CD14-positive monocyte (primary cell): ENCODE measurements around the gene SYNE2. TPM values are rescaled to one million over a fixed set of nuclear protein-coding genes. Genes with fewer than 3 reads are reported as not detected.

ENCODE experiments used
- DNase-seq, 3 donors: peaks; one replicate each; pipeline ENCODE4 v3.0.0-alpha.2; 2011 to 2022
- H2AFZ ChIP-seq: 2 replicates; pipeline ENCODE4 v1.6.0; 2012; ENCODE audit warnings: mild to moderate bottlenecking, low read depth, low read length, inconsistent platforms; ENCODE audit not compliant: insufficient read depth, poor library complexity, severe bottlenecking
- H3K27ac ChIP-seq, 2 donors: 1 replicate in 1 of 2; 2 replicates in 1 of 2; pipeline ENCODE4 v1.5.1; 2012 to 2013; ENCODE audit warnings: low read length in 2 of 2, control low read depth in 1 of 2, inconsistent platforms in 1 of 2, low read depth in 1 of 2, mild to moderate bottlenecking in 1 of 2
- H3K27me3 ChIP-seq, 2 donors: one replicate each; pipeline versions ENCODE4 v1.6.0 to v1.6.1; 2011 to 2013; ENCODE audit warnings: low read length in 2 of 2; ENCODE audit not compliant: control insufficient read depth in 2 of 2, insufficient read depth in 2 of 2
- H3K36me3 ChIP-seq, 2 donors: replicated peaks in 1 of 2; 1 replicate in 1 of 2; 2 replicates in 1 of 2; pipeline versions ENCODE4 v1.5.1 to v1.6.1; 2012 to 2013; ENCODE audit warnings: low read length in 2 of 2, control low read depth in 1 of 2, inconsistent platforms in 1 of 2, mild to moderate bottlenecking in 1 of 2; ENCODE audit not compliant: insufficient read depth in 2 of 2, control insufficient read depth in 1 of 2
- H3K4me1 ChIP-seq, 2 donors: 1 replicate in 1 of 2; 2 replicates in 1 of 2; pipeline versions ENCODE4 v1.5.1 to v1.6.1; 2012 to 2013; ENCODE audit warnings: low read length in 2 of 2, control low read depth in 1 of 2, inconsistent platforms in 1 of 2, mild to moderate bottlenecking in 1 of 2, moderate library complexity in 1 of 2; ENCODE audit not compliant: insufficient read depth in 2 of 2, control insufficient read depth in 1 of 2
- H3K4me2 ChIP-seq: replicated peaks from 2 replicates; pipeline ENCODE3; 2012; ENCODE audit warnings: low read length, moderate library complexity, mild to moderate bottlenecking; ENCODE audit not compliant: poor library complexity, severe bottlenecking; ENCODE audit errors: extremely low read depth
- H3K4me3 ChIP-seq, 3 experiments: fragments of 200-600 bp in 1 of 3; sonication (generic) in 1 of 3; replicated peaks in 1 of 3; 1 replicate in 2 of 3; 2 replicates in 1 of 3; pipeline ENCODE4 v1.5.1; 2011 to 2013; ENCODE audit warnings: low read length in 3 of 3, mild to moderate bottlenecking in 3 of 3, control low read depth in 2 of 3, low read depth in 2 of 3, inconsistent platforms in 1 of 3, moderate library complexity in 1 of 3
- H3K79me2 ChIP-seq: 2 replicates; pipeline ENCODE4 v1.6.0; 2012; ENCODE audit warnings: mild to moderate bottlenecking, control low read depth, inconsistent platforms, low read length, moderate library complexity; ENCODE audit not compliant: insufficient read depth
- H3K9ac ChIP-seq: 2 replicates; pipeline ENCODE4 v1.6.0; 2017; ENCODE audit warnings: low read length, mild to moderate bottlenecking; ENCODE audit not compliant: insufficient read depth, poor library complexity, severe bottlenecking
- H3K9me3 ChIP-seq, 2 donors: replicated peaks in 1 of 2; 1 replicate in 1 of 2; 2 replicates in 1 of 2; pipeline versions ENCODE4 v1.5.1 to v1.6.1; 2012 to 2013; ENCODE audit warnings: low read length in 2 of 2, control low read depth in 1 of 2; ENCODE audit not compliant: control insufficient read depth in 1 of 2, insufficient read depth in 1 of 2
- H4K20me1 ChIP-seq: 2 replicates; pipeline ENCODE4 v1.6.0; 2012; ENCODE audit warnings: mild to moderate bottlenecking, low read length, control low read depth, moderate library complexity; ENCODE audit not compliant: insufficient read depth
- H3K27ac Mint-ChIP-seq, 7 donors: one replicate each; pipeline ENCODE4 v1.8.0; 2020; ENCODE audit warnings: mild to moderate bottlenecking in 7 of 7, mixed read lengths in 7 of 7, moderate library complexity in 6 of 7, inconsistent platforms in 2 of 7
- H3K27me3 Mint-ChIP-seq, 3 donors: one replicate each; pipeline ENCODE4 v1.8.0; 2021 to 2022; ENCODE audit warnings: low read depth in 3 of 3, mild to moderate bottlenecking in 3 of 3, mixed read lengths in 3 of 3, moderate library complexity in 3 of 3, inconsistent platforms in 1 of 3
- H3K36me3 Mint-ChIP-seq, 2 donors: one replicate each; pipeline ENCODE4 v1.8.0; 2020; ENCODE audit warnings: mixed read lengths in 2 of 2, inconsistent platforms in 1 of 2, mild to moderate bottlenecking in 1 of 2
- H3K4me1 Mint-ChIP-seq: one replicate; pipeline ENCODE4 v1.8.0; 2020; ENCODE audit warnings: mild to moderate bottlenecking, mixed read lengths
- H3K4me3 Mint-ChIP-seq, 2 donors: one replicate each; pipeline ENCODE4 v1.8.0; 2020; ENCODE audit warnings: mild to moderate bottlenecking in 2 of 2, mixed read lengths in 2 of 2, moderate library complexity in 1 of 2
- H3K9me3 Mint-ChIP-seq, 7 donors: one replicate each; pipeline ENCODE4 v1.8.0; 2020 to 2022; ENCODE audit warnings: mixed read lengths in 7 of 7, mild to moderate bottlenecking in 6 of 7, moderate library complexity in 6 of 7, inconsistent platforms in 2 of 7
- WGBS: methylation state at CpG from one replicate; pipeline ENCODE4 v1.1.5; 2013; ENCODE audit warnings: missing lambda C conversion rate; ENCODE audit not compliant: insufficient coverage; 5-methylcytosine and 5-hydroxymethylcytosine counted together
- intact Hi-C, 2 donors: fragments of 100-400 bp; cut with micrococcal nuclease; formaldehyde crosslinking; loops; one replicate each; pipeline versions ENCODE4 v1.15.0 to v1.15.1; 2023
- polyA plus RNA-seq, 3 donors: library from polyadenylated mRNA; depleted of rRNA in 1 of 3; unstranded in 2 of 3; stranded (reverse) in 1 of 3; fragments of 300-500 nt in 2 of 3; fragments of >200 nt in 1 of 3; fragmentation: Illumina TruSeq in 2 of 3; gene quantifications; 1 replicate in 2 of 3; 2 replicates in 1 of 3; pipeline ENCODE4 v1.2.3, GENCODE V29; 2012 to 2021
- TF ChIP-seq, protein P1 (sequence below): fragments of 200-600 bp; IDR thresholded peaks from one replicate; pipeline ENCODE4 v1.8.0; 2022; ENCODE audit warnings: antibody characterized with exemption, mild to moderate bottlenecking

The SYNE2 gene
- polyA plus RNA-seq, 3 donors, result 0.06 to 0.46 (median 0.44) TPM

- H3K4me1 Mint-ChIP-seq, result no peaks in the 10 kb centered on the region
- Histone ChIP-seq H4K20me1 (no peaks in the 10 kb centered on the region), H3K27me3 (peaks cover 0 to 2% of the 10 kb centered on the region in 2 donors), H3K9ac (no peak overlapping the region), H3K27ac (no peak overlapping the region), H3K4me3 (no peak overlapping the region), H3K4me1 (no peaks in the 10 kb centered on the region), H2AFZ (no peak overlapping the region), H3K9me3 (no peaks in the 10 kb centered on the region), H3K36me3 (no peaks in the 10 kb centered on the region), H3K79me2 (no peaks in the 10 kb centered on the region), H3K4me2 (no peak overlapping the region)
- TF ChIP-seq, protein P1, sequence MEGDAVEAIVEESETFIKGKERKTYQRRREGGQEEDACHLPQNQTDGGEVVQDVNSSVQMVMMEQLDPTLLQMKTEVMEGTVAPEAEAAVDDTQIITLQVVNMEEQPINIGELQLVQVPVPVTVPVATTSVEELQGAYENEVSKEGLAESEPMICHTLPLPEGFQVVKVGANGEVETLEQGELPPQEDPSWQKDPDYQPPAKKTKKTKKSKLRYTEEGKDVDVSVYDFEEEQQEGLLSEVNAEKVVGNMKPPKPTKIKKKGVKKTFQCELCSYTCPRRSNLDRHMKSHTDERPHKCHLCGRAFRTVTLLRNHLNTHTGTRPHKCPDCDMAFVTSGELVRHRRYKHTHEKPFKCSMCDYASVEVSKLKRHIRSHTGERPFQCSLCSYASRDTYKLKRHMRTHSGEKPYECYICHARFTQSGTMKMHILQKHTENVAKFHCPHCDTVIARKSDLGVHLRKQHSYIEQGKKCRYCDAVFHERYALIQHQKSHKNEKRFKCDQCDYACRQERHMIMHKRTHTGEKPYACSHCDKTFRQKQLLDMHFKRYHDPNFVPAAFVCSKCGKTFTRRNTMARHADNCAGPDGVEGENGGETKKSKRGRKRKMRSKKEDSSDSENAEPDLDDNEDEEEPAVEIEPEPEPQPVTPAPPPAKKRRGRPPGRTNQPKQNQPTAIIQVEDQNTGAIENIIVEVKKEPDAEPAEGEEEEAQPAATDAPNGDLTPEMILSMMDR, result no peak
- no peaks in the 10 kb centered on the region for H3K36me3 Mint-ChIP-seq
- H3K27me3 Mint-ChIP-seq, result peaks cover 0 to 5% (median 2%) of the 10 kb centered on the region in 3 donors
- WGBS, result no CpG with 5 or more reads among the region's 4 CpGs
- H3K9me3 Mint-ChIP-seq, result peaks cover 0 to 3% (median 0%) of the 10 kb centered on the region in 7 donors
- no peak overlapping the region for H3K27ac Mint-ChIP-seq
- intact Hi-C loops, result no loop called here
- H3K4me3 Mint-ChIP-seq, result no peak overlapping the region
- DNase-seq, result no peak
Observed at GRCh38 chr14:63940387-63940786, 87.6 kb downstream of the SYNE2 start.

DNA sequence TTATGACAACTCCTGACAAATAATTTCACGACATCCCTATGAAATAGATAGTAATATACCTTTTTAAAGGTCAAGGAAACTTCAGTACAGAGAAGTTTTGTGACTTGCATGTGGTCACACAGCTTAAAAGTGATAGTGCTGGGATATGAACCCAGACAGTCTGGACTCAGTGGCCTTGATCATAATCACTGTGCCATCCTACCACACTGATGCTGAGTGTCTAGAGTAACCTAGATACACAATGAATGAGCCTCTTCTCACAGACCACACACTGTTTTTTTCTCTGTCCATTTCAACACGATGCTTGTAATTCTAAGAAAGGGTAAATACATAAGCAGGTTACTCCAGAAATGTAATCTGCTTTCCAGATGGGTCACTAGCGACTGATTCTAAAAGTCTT is 88.2 kb downstream of the SYNE2 start:
- Mint-ChIP-seq H3K27me3 (peaks cover 0 to 5% (median 2%) of the 10 kb centered on the region in 3 donors), H3K4me3 (no peak overlapping the region), H3K36me3 (no peaks in the 10 kb centered on the region), H3K27ac (no peak overlapping the region), H3K9me3 (peaks cover 0 to 3% (median 0%) of the 10 kb centered on the region in 7 donors), H3K4me1 (no peaks in the 10 kb centered on the region)
- Histone ChIP-seq H3K79me2 (no peaks in the 10 kb centered on the region), H2AFZ (no peak overlapping the region), H3K4me3 (no peak overlapping the region), H3K27me3 (peaks cover 0 to 2% of the 10 kb centered on the region in 2 donors), H4K20me1 (no peaks in the 10 kb centered on the region), H3K4me1 (no peaks in the 10 kb centered on the region), H3K27ac (no peak overlapping the region), H3K9me3 (no peaks in the 10 kb centered on the region), H3K36me3 (no peaks in the 10 kb centered on the region), H3K9ac (no peak overlapping the region), H3K4me2 (no peak overlapping the region)
- no peak for DNase-seq
- TF ChIP-seq, protein P1, result no peak
- WGBS, result no CpG with 5 or more reads among the region's 3 CpGs
- intact Hi-C loops, result no loop called here
